GM18951 (cell line): Measurements from ENCODE around the gene ZSWIM5.
"Not testable (repeated sequence)": the region's sequence is repeated elsewhere in the genome, so short reads cannot be mapped to it uniquely, and the experiment has no call there.

Source experiments
- POLR2A ChIP-seq: IDR thresholded peaks from 4 replicates; pipeline ENCODE4 v1.6.1; 2011; ENCODE audit warnings: mild to moderate bottlenecking; ENCODE audit not compliant: insufficient read length, insufficient read depth; ENCODE audit errors: extremely low read depth
- in situ Hi-C: fragments of 300-500 bp; cut with MboI; formaldehyde crosslinking; loops from one replicate; pipeline ENCODE4 v1.12.0; 2022; ENCODE audit warnings: low sequenced_read_pairs, mixed read lengths, inconsistent platforms; ENCODE audit not compliant: unreplicated experiment

Gene ZSWIM5

GRCh38 chr1:45009956-45010854 is 196.2 kb downstream of the ZSWIM5 start:
- in situ Hi-C loops: loop anchor here (5.0 to 10.0 kb wide), 3 partner anchors 292 to 565 kb away; partner anchors contain the start of gene TESK2
- no peak for TF ChIP-seq POLR2A

GRCh38 chr1:45009296-45009865 is 197.0 kb downstream of the ZSWIM5 start:
- no peak for TF ChIP-seq POLR2A
- in situ Hi-C loops: no loop called here

GRCh38 chr1:45008516-45008915 is 197.9 kb downstream of the ZSWIM5 start:
- TF ChIP-seq POLR2A: no peak
- in situ Hi-C loops: no loop called here

- in situ Hi-C loops: no loop called here
- TF ChIP-seq POLR2A: no peak
Measured at GRCh38 chr1:45008076-45008475, 198.3 kb downstream of the ZSWIM5 start.

- TF ChIP-seq POLR2A: no peak
- in situ Hi-C loops: no loop called here
Measured at GRCh38 chr1:45007311-45007710, 199.1 kb downstream of the ZSWIM5 start.

GRCh38 chr1:45005761-45006160 is 200.6 kb downstream of the ZSWIM5 start:
- TF ChIP-seq POLR2A: no peak
- in situ Hi-C loops: no loop called here

GRCh38 chr1:45004281-45004920 is 202.0 kb downstream of the ZSWIM5 start:
- in situ Hi-C loops: no loop called here
- TF ChIP-seq POLR2A: no peak

GRCh38 chr1:45003741-45004140 is 202.7 kb downstream of the ZSWIM5 start:
- in situ Hi-C loops: no loop called here
- TF ChIP-seq POLR2A: no peak

- in situ Hi-C loops: no loop called here
- TF ChIP-seq POLR2A: no peak
Measured at GRCh38 chr1:45002650-45003645, 203.5 kb downstream of the ZSWIM5 start.

GRCh38 chr1:45001576-45001975 is 204.8 kb downstream of the ZSWIM5 start:
- in situ Hi-C loops: not testable (repeated sequence)

- no peak for TF ChIP-seq POLR2A
- in situ Hi-C loops: no loop called here
Measured at GRCh38 chr1:45001011-45001481, 205.4 kb downstream of the ZSWIM5 start.

GRCh38 chr1:44999232-44999631 is 207.2 kb downstream of the ZSWIM5 start:
- no peak for TF ChIP-seq POLR2A
- in situ Hi-C loops: no loop called here
